ENCODE data around the gene TMEM59.
"Not testable (repeated sequence)": the region's sequence is repeated elsewhere in the genome, so short reads cannot be mapped to it uniquely, and the experiment has no call there.

Gene TMEM59

DNA sequence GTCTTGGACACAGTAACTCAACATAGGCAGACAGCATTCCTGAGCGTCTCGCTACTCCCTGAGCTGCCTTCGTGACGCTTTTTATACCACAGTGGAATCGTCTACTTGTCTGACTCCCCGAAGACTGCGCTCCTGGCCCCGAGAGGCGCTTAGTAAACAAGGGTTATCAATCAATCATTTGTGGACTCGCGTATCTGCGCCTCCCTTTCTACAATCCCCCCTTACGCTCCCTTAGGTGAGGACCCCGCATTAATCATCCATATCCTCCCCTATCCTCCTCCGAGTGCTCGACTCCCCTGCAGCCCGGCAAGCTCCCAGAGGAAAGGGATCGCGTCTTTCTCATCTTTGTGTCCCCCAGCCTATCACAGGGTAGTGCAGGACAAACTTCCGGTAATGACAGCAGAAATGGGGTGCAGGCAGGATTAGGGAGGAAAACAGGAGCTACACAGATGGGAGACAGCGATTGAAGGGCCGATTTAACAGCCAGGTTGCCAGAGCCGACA lies 522 bp downstream of the TMEM59 start:
- peak; percentile 66 for DNase-seq

DNA sequence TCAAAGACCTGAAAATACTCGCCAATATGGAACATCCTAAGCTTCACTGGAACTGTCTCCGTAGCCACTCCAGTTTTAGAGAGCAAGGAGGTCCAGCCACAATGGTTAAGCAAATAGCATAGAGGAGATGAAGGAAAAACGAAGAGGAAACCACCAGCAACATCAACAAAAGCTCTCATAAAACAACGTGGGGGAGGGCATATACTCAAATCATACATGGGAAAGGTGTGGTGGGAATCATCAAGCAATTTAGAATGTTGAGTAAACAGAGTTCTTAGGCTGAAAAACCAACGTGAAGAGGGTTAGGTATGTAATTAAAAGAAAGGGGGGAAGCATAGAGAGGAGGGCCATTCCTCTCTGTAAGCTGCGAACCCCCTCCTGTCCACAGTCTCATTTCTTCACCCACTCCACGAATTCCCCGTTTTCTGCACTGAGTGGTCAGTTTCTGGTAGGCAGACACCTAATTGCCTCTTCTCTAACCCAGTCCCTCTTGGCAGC lies 1.0 kb downstream of the TMEM59 start:
- no peak for DNase-seq

DNA sequence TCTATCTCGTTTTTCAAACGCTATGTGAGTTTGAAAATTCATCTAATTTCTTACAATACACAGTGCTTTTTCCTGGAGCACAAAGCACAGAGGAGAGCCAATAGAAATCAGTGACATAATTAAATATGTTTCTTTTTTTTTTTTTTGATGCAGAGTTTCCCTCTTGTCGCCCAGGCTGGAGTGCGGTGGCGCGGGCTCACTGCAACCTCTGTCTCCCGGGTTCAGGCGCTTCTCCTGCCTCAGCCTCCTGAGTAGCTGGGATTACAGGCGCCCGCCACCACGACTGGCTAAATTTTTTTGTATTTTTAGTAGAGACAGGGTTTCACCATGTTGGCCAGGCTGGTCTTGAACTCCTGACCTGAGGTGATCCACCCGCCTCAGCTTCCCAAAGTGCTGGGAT lies 2.6 kb downstream of the TMEM59 start:
- DNase-seq, result not testable (repeated sequence)

DNA sequence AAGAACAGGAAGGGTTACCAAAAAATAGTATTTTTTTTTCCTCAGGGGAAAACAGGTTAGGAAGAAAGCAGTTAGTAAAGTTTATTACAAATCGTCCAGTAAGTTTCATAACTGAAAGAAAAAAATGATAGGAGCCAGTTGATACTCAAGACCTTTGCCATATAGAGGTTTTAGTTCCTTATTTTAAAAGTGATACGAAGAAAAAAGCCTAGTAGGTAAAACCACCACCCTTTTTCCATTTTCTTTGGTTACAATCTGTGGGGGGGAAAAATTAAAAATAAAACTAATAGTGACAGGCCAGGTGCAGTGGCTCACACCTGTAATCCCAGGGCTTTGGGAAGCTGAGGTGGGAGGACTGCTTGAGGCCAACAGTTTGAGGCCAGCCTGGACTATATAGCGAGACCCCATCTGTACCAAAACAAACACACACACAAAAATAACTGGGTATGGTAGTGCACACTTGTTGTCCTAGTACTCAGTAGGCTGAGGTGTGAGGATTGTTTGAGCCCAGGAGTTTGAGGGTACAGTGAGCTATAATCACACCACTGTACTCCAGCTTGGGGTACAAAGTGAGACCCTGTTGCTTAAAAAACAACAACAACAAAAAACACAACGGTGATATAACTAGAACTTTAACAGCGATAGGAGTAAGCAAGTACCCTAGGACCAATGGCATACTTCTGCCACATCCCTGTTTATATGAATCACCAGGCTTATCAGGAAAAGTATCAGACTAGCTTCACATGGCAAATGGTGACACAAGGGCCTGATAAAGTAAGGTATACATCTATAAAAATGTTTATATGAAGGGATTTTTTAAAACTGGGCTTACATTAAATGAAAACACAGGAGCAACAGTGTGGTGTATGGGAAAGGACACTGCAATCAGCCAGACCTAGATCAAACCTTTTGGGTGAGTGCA lies 5.4 kb downstream of the TMEM59 start:
- no peak for DNase-seq

DNA sequence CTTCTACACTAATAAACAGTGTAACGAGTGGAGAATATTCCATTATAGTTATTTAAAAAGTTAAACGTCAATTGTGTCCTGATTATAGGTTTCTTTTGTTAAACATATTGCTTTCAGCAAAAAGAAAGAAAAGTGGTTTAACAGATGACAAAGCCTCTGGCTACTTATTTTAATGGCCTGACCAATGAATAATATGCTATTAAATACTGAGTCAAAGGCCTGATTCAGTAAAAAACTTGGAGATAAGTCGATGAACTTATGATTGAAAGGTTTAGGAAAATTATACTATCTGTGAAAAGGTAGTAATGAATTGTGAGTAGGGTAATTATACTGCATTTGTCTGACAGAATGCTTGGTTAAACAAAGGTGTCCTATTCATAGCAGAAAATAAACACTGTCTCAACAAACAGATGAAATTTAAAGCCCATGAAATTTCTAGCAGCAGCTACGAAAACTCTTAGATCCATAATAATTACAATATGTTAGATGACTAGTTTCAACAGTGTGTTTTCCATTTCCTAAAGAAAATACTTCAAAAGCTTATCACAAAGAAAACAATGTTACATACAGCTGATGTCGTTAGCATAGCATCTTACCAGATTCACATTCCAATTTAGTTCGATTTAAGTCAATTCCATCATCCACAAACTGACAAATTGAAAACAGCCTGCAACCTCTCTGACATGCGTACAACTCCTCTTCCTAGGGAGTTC lies 6.2 kb downstream of the TMEM59 start:
- no peak for DNase-seq

DNA sequence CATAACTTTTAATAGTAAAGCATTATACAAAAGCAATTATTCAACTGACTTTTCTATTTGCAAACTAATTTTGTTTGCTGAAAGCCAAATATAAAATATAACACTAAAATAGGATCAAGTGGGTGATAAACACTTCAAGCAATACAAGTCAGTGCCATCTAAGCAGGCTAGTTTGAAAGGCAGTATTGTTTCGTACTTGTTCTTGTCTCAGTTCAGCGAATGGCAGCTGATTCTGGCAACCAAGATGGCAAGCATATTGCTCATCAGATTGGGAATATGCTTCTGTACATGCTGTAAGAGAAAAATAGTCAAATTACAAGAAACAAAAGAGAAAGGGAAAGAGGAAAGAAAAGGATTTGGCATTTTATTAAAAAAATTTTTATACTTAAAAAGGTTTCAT lies 7.5 kb downstream of the TMEM59 start:
- peak; percentile 33 for DNase-seq

DNA sequence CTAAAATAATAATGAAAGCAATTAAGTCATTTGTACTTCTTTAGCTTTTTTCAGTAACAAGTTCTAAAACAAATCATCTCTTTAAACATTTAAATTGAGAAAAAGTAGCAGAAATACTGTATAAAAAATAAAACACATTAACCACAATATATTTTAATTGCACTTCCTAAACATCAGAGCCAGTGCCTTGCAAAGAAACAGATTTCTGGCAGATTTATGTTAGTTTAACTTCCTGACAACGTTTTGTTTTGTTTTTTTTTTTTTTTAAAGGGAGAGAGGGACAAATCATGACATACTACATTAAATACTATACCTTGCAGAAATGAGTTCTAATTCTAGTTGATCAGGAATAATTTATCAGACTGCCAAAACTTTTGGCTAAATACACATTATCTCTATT lies 11.2 kb downstream of the TMEM59 start:
- no peak for DNase-seq

DNA sequence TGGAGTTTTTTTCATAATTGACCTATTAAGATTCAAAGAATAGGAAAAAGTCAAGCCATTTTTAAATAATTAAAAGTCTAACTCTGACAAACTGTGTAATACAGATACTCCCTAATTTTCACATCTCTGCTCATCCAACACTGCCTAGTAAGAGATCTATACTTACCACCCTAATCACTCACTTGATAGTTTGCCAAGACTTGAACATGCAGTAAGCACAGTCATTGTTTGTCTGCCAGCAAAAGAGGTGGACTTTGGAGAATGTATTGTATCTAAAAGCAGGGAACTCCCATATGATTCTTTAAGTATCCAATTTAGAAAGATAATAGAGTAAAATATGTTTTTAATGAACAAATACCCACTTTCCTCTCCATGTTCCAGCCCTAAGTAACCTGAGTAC lies 15.5 kb downstream of the TMEM59 start:
- DNase-seq, result no peak

DNA sequence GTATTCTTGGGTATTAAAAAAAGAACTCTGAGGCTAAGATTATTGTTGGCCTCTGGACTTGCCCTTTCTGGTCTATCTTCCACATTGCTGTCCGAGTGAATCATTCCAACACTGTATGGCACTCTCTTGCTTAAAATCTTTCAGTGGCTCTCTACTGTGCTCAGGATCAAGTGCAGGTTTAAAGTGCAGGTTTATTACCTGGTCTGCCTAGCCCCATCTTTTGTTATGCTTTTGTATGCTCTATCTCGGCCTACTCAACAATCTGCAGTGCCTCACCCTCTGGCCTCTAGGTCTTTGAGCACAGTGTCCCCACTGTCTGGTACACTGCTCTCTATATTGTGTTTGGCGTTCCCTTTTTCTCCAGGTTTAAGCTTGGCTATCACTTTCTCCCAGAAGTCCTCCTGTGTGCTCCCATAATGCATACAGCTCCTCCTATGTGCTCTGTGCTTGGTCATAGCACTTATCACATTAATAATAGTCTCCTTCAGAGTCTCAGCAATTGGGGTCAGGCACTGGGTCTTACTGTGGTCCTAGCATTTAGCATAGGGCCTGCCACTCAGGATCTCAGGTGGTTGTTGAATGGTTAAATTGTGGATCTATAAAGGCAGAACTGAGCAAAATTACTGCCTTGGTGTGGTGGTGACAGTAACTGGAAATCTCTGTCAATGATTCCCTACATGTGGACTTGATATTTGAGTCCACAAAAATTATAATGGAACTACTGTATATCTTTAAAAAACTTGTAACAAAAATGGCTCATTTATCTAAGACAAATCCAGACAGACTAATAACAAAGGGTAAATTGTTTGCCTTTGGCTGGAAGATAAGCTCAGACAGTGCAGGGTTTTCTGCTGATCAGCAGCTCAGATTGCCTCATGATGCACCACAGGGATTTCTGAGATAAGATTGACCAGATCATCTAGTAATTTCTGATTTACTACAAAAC lies 24.4 kb downstream of the TMEM59 start:
- DNase-seq, result peak; percentile 33

DNA sequence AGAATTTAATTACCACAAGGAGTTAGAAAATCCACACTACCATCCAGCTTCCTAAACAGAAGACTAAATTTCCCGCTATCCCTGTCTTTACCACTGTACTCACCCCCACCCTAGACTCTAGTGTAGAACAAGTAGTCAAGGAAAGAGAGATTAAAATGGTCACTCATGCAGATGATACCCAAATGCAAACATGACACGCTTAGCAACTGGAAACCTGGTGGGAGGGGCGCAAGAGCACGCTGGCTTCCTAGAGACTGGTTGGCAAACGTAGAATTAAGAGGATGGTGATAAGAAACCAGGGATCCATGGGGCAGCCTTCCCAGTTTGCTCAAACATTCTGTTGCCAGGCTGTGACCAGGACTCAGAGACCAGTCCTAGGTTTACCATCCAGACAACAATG lies 25.2 kb downstream of the TMEM59 start:
- no peak for DNase-seq

DNA sequence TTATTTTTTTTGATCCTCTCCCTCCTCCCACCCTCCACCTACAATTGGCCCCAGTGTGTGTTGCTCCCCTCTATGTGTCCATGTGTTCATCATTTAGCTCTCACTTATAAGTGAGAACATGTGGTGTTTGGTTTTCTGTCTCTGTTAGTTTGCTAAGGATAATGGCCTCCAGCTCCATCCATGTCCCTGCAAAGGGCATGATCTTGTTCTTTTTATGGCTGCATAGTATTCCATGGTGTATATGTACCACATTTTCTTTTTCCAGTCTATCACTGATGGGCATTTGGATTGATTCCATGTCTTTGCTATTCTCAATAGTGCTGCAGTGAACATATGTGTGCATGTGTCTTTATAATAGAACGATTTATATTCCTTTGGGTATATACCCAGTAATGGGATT lies 28.2 kb downstream of the TMEM59 start:
- DNase-seq, result not testable (repeated sequence)

DNA sequence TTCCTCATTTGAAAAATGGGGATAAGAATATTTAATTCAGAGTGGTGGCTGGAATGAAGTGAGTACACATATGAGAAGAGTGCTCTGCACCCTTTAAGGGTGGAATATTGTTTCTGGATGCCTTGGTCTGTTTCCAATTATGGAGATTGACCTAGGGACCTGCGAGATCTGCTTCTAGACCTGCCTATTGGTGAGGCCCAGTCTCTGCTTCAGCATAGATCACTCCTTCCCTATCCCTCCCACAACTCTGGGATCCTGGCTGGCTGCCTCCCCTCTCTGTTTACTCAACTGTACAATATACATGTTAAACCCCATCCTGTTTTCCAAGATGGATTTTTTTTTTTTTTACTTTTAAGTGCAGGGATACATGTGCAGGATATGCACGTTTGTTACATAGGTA lies 28.6 kb downstream of the TMEM59 start:
- no peak for DNase-seq

DNA sequence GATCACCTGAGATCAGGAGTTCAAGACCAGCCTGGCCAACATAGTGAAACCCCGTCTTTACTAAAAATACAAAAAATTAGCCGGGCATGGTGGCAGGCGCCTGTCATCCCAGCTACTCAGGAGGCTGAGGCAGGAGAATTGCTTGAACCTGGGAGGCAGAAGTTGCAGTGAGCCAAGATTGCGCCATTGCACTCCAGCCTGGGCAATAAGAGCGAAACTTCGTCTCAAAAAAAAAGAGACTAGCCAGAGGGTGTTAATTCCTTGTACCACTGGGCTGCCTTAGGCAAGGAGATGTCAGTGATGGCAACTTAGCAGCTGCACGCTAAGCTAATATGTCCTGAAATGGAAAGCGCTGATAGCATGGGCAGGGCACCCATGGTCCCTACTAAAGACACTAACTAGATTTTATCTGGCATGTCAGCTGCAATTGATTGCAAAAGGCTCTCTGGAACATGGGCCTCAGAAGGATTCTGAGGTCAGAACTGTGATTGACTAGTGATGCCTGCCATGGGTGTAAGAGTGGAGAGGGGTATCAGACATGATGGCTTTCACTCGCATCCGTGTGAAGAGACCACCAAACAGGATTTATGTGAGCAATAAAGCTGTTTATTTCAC lies 33.3 kb downstream of the TMEM59 start:
- not testable (repeated sequence) for DNase-seq

DNA sequence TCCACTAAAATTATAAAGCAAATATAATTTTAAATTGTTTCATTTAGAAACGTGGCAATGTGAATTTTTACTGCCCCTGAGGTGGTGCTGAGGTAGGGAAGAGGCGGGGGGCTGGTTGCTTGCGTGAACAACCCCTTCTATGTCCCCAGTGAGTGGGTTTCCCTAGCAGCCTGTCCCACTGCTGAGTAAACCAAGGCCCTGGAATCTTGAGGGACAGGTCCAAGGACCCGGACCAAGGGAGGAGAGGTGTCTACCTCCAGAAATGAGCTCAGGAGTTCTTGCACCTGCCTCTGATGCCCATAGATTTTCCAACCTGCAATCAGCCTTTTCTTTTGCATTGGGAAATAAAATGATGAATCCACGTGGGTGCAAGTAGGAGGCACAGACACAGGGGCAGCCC lies 34.4 kb downstream of the TMEM59 start:
- no peak for DNase-seq

DNA sequence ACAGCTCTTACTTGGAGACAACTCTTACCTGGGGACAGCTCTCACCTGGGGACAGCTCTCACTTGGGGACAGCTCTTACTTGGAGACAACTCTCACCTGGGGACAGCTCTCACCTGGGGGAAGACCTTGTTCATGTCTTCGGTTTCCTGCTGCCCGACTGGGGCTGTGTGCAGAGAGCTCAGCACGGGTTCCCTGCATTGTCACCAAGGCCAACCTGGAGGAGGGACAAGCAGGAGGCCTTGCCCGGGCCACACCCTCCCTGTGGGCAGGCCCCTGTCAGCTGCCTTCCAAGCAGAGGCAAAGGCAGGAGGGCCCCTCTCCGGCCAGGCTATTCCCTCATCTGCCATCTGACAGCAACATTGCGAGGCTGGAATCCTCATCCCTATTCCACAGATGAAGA lies 35.0 kb downstream of the TMEM59 start, which contains the start of gene LDLRAD1:
LDLRAD1 (minus strand) TSS at position 208 of the 400 bp plus-strand sequence; CDS start at position 134, 74 bp downstream.
- DNase-seq, result no peak

DNA sequence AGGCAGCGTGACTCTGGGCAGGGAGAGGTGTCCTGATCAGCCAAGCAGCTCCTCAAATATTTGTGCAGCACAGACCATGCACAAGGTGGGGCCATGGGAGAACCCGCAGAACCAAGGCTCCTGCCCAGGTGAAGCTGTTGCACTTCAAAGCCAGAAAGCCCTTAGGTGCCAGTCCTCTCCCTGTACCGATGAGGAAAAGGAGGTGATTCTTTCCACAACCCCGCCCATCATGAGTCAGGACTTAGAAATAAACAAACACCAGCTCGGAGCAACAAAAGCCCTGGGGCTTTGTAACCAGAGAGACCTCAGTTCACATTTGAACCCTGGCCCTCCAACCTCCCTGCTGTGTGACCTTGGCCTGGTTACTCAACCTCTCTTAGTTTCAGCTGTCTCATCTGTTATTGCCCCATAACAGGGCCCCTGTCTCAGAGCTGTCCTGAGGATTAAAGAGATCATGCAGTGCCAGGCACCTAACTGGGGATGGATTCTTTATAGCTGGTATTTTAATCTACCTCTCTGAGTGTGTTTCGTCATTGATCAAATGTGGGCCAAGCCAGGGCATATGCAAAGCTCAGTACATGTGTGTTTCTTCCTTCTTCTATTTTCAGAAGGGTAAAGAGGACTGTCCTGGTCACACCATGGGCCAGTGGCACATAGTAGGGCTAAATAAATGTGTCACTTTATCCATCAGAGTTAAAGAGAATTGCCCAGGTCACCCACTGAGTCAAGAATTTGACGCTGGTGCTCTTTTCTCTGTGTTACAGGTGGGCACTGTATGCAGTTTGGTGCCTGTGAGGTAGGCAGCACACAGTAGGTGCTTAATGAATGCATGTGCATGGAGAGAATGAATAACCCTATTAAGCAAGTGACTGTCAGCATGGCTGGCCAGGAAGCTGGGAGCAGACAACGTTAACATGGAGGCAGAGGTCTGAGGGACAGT lies 36.4 kb downstream of the TMEM59 start:
- DNase-seq, result no peak

DNA sequence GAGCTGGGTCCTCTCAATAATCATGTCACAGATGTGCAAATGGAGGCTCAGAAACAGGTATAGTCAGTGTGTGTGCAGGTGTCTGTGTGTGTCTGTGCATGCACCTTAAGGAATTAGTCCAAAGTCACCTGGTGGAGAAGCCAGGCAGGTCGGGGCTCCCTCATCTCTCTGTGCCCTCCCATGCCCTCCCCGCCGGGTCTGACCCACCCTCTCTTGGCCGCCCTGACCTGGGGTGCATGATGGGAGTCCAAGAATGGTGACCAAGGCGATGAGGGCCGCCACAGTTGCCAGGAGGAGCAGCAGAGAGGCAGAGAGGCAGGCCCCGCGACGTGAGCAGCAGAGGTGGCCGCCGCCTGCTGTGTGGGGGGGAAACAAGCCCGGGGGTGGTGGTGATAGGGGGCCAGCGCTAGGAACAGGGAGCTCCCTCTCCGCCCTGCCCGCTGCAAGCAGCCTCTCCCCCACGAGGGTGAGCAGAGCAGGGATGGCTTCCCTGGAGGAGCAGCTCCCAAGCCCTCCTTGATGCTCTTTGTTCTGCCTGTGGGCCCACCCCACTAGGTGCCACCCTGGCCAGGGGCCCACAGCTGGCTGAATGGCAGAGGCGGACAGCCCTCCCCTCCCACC lies 38.9 kb downstream of the TMEM59 start:
- DNase-seq, result no peak

DNA sequence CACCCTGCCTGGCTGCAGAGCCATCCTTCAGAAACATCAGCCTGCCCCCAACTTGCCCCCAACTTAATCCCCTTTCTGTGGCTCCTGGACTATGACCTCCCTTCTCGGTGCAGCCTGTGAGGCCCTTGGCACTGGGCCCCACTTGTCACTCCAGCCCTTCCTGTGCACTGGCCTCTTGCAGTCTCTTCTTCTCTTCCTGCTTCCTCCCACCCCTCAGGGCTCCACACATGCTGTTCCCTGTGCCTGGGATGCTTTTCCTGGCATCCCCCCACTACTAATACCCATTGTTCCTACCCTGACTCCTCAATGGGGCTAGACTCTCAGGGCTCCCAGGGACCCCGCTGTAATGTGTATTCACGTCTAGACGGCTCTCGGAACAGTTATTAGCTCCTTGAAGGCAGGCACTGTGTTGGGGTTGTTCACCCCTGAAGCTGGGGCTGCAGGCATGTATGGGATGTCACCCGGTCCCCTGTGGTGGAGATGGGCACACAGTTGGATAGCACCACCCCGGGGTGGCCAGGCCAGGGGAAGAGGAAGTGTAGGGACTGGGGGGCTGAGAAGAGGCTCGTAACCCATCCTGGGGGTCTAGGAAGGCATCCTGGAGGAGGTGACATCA lies 39.5 kb downstream of the TMEM59 start:
- DNase-seq, result no peak

DNA sequence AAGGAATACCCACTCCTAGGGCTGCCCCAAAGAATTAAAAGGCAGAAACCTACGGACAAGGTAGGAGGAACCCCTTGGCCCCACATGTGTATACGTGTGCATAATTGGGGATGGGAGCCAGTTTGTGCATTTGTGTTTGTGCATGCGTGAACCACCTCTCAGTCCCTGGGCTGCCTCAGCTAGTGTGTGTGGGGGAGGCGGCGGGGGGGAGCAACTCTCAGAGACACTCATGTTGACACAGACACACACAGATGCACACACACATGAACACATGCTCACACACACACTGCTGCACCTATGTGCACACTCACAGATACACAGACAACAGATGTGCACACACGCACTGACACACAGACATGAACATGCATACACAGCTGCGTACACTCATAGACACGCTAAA lies 40.1 kb downstream of the TMEM59 start:
- no peak for DNase-seq

DNA sequence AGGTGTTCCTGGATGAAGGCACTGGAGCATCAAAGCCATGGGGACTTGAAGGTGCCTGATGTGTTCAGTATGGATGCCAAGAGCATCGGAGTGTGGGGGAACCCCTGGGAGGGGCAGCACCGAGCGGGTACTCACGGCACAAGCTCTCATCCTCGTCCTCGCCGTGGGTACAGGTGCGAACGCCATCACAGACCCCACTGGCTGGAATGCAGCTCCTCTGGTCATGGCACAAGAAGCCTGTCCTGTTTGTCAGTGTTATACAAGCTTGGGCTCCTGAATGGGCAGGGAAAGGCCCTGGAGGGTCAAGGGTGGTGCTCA lies 41.0 kb downstream of the TMEM59 start:
- DNase-seq, result no peak

All from midbrain (tissue), 1 donor.